H7 (cell line): ENCODE results near the gene DGKD. TPM values are rescaled to one million over a fixed set of nuclear protein-coding genes. Genes with fewer than 3 reads are reported as not detected.

Experiments
- DNase-seq: peaks from one replicate; pipeline ENCODE4 v3.0.0; 2012
- H3K27me3 ChIP-seq: 2 replicates; pipeline ENCODE4 v1.6.0; 2011; ENCODE audit warnings: mild to moderate bottlenecking, low read length; ENCODE audit not compliant: control insufficient read depth, insufficient read depth
- H3K36me3 ChIP-seq: replicated peaks from 2 replicates; pipeline ENCODE4 v1.5.1; 2011; ENCODE audit warnings: low read length; ENCODE audit not compliant: control insufficient read depth, insufficient read depth
- H3K4me3 ChIP-seq: 2 replicates; pipeline ENCODE4 v1.5.1; 2011; ENCODE audit warnings: low read depth, mild to moderate bottlenecking, control low read depth, low read length, moderate library complexity; ENCODE audit not compliant: insufficient read depth
- total RNA-seq: library from RNA; depleted of rRNA; stranded (reverse); fragments of >200 nt; shearing (Covaris generic); gene quantifications from 2 replicates; pipeline ENCODE4 v1.2.3, GENCODE V29; 2014

Gene DGKD
- total RNA-seq, 1 experiment from 2014 or later: 10.3 TPM

DNA sequence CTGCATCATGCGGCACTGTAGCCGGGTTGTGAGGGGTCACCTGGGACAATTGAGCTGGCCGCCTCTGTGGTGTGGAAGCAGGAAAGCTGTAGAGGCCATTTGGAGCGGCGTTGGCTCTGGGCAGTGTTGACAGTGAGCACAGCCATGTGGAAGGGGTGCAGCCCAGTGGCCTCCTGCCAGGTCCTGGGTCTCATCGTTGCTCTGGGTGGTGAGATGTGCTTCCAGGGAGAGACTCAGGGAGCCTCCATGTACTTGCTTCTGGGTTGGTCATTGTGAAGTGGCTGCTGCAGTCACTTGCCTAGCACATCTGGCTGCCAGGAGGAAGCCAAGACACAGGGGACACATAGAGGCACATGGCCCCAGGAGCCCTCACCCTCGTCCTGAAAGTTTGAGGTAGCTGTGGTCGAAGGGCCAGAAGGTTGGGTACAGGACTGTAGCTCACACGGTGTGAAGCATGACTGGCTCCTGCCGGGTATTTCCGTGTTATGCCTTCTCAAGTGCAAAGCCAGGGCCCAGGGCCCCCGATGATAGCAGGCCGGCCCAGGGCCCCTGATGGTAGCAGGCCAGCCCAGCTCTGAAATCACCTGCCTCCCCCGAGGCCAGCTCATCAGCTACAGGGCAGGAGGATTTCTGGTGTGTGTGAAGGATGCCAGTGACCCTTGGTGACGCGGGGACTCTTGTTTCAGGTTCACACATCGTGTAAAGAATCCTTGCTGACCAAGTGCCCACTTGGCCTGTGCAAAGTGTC is 82.6 kb downstream of the DGKD start:
- H3K4me3 ChIP-seq: no peak overlapping the region
- no peaks in the 10 kb centered on the region for H3K27me3 ChIP-seq
- peaks cover 1% of the 10 kb centered on the region for H3K36me3 ChIP-seq
- no peak for DNase-seq

DNA sequence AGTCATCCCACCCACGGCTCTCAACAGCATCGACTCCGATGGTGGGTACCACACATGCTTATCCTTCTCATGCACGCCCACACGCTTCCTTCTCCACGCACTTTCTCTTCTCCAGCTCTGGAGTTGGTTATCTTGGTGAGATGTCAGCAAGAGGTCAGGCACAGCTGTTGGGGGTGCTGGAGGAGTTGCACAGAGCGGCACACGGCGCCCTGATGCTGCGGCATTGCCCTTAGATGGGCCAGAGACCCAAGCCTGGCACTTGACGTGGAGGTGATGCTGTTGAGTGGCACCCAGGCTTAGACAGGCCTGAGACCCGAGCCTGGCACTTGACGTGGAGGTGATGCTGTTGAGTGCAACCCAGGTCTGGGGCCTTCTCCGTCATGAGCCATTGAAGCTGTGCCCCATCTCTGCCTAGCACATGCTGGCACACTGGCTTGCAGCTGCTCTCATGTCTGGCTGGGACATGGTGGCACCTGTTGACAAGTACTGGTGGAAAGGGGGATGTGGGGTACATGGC is 83.2 kb downstream of the DGKD start:
- Histone ChIP-seq H3K27me3 (no peaks in the 10 kb centered on the region), H3K4me3 (no peak overlapping the region), H3K36me3 (peaks cover 1% of the 10 kb centered on the region)
- DNase-seq: no peak

DNA sequence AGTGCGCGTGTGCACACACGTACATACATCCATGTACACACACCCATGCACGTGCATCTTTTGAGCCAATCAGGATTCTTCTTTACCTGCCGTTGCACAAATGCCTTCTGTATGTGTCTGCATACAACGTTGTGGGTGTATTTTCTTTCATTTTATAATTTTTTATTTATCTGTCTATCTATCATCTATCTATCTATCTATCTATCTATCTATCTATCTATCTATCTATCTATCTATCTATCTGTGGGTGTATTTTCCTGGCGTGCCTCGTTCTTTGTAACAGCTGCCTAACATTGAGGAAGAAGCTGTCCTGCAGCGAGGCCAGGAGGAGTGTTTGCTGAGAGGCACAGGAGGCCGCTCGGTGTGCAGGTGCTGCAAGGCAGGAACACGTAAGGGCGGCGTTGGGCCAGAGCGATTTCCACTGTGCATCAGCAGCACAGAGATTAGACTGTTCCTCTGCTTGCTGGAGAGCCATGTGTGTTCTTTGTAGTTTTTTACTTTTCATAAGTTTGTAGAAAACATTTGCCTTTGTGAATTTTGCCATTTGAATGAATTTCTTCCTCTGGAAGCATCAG is 84.4 kb downstream of the DGKD start:
- DNase-seq: no peak
- H3K36me3 ChIP-seq: peaks cover 1% of the 10 kb centered on the region
- no peaks in the 10 kb centered on the region for H3K27me3 ChIP-seq
- H3K4me3 ChIP-seq: no peak overlapping the region

DNA sequence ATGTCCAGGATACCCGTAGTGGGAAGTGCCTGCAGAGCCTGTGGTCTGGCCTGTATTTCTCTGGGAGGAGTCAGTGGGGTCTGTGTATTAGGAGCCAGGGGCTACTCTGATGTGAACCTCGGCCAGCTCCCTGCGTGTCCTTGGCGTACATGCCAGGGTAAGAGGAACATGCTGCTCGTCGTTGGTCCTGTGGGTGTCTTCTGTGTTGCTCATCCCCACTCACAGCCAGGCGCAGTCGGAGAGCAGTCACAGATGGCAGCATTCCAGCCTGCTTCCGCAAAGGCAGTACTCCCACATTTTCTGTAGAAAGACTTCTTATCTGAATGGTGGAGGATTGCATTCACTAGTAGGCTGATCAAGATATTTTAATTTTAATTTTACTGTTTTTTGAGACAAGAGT is 84.9 kb downstream of the DGKD start:
- Histone ChIP-seq H3K4me3 (no peak overlapping the region), H3K36me3 (peaks cover 1% of the 10 kb centered on the region), H3K27me3 (no peaks in the 10 kb centered on the region)
- DNase-seq: no peak

DNA sequence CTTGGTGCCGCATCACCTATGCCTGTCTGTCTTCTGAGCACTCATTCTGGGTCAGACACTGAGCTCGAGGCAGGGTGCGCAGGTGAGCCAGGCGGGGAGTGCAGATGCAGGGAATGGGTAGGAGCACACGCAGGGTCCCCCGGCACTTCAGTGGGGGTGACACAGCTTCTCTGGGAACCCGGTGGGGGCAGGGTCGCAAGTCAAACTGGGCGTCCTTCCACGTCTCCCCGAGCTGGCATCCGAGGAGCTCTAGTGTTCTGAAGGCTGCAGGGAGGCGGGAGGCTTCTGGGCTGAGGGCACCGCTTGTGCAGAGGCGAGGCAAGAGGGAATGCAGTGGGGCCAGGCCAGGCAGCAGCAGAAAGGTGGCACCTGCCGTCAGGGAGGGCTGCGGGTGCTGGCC is 86.0 kb downstream of the DGKD start:
- H3K36me3 ChIP-seq: peaks cover 1% of the 10 kb centered on the region
- DNase-seq: no peak
- H3K4me3 ChIP-seq: no peak overlapping the region
- no peaks in the 10 kb centered on the region for H3K27me3 ChIP-seq

DNA sequence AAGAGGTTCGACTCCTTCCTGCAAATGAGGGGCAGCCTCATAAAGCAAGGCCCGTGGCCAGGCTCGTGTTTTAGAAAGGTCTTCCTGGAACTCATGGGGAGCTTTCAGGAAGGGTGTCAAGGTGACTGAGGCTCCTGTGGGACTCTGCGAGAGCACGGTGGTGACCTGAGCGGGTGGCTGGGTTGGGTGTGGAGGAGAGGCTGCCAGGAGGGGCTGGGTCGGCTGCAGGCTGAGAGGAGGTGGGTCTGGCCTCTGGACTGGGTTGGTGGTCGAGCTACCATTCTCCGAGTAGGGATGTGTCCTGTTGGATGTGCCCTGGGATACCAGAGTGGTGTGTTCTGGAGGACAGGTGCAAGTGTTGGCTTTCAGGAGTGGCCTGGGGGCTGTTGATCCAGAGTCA is 86.4 kb downstream of the DGKD start:
- Histone ChIP-seq H3K4me3 (no peak overlapping the region), H3K27me3 (no peaks in the 10 kb centered on the region), H3K36me3 (peaks cover 1% of the 10 kb centered on the region)
- DNase-seq: no peak

DNA sequence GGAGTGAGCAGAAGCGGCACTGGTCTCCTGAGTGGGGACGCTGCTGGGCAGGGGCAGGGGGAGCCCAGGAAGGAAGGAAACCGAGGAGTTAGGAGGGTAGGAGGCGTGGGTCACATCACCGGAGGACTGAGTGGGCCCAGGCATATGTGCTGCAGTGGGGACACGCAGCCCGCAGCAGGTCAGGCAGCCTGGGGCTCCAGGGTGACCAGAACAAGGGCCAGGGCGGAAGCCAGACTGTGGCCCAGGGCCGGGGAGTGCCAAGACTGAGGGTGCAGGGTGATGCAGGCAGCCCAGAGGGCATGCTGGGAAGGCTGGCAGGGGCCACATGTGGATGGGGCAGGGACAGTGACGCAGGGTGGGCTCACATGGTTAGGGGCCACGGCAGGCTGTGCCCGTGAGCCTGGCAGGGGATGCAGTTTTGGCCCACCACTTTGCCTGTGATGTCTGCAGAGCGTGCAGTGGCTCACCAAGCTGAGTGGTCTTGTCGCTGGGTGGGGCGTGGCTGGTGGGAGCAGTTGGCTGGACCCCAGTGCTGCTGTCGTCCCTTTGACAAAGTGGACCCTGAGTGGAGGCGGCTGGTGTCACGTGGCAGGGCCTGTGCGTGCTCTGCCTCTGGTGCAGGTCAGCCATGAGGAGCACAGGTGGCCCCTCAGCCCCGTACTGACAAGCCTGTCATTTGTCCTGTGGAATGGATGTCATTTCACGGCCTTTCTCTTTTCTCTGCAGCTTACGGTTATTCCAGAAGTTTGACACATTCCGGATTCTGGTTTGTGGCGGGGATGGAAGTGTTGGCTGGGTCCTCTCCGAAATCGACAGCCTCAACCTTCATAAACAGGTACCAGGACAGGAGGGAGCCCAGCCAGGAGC is 87.1 kb downstream of the DGKD start:
- Histone ChIP-seq H3K4me3 (no peak overlapping the region), H3K36me3 (peaks cover 3% of the 10 kb centered on the region), H3K27me3 (no peaks in the 10 kb centered on the region)
- no peak for DNase-seq

DNA sequence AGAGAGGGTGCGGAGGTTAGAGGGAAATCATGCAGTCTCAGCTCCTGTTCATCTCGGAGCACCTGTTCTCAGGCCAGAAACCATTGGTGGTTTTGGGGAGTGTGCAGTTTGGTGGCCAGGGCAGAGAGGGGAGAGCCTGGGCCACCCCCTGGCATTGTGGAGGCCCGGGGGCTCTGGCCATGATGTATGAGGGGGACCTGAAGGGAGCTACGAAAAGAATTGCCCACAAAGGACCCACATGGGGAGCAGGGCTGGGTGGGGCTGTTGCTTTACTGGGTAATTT is 87.7 kb downstream of the DGKD start:
- peaks cover 3% of the 10 kb centered on the region for H3K36me3 ChIP-seq
- no peak for DNase-seq
- no peaks in the 10 kb centered on the region for H3K27me3 ChIP-seq
- no peak overlapping the region for H3K4me3 ChIP-seq

DNA sequence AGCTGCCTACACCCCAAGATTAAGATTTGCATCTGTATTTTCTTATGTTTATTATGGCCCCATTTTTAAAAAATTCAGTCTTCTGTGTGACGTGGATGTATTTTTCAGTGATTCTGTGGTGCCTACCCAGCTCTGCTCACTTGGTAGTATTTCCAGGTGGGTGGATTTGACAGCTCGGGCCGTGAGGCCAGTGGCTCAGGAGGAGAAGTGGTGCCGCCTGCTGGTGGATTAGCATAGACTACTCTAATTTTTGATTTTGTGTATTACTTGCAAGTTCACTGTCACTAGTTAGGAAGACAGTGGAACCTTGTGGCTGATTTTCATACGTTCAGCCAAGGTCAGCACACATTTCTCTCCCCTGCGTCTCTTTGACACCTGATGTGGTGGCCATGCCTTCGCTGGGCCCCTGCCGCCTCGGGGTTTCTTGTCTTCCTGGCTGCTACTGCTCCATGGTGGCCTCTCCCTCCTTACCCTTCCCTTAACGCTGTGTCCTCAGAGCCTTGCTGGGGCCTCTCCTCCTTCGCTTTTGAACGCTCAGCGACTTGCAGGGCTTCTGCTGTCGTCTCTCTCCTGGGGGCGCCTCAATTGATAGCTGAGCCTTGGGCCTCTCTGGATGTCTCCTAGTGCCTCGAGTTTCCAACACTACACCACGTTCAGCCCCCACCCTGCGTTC is 89.4 kb downstream of the DGKD start:
- peaks cover 2% of the 10 kb centered on the region for H3K36me3 ChIP-seq
- no peak overlapping the region for H3K4me3 ChIP-seq
- no peaks in the 10 kb centered on the region for H3K27me3 ChIP-seq
- peak; percentile 93 for DNase-seq

DNA sequence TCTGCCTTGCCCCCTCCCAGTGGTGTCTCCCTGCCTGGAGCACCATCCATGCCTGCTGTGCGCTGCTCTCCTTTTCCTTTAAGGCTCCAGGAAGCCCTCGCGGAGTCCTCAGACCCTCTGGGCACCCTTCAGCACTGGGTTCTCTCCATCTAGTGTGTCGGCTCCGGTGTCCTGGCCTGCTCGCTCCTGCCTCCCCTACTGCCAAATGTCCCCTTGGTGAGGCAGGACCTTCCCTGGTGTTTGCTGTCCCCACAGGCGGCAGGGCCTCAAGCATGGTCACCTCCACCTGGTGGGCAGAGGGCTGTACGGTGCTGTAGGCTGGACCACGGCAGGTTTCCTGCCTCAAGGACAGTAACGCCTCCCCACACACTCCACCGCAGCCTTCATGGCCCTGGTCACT is 90.2 kb downstream of the DGKD start:
- no peak for DNase-seq
- no peaks in the 10 kb centered on the region for H3K27me3 ChIP-seq
- peaks cover 4% of the 10 kb centered on the region for H3K36me3 ChIP-seq
- H3K4me3 ChIP-seq: no peak overlapping the region

DNA sequence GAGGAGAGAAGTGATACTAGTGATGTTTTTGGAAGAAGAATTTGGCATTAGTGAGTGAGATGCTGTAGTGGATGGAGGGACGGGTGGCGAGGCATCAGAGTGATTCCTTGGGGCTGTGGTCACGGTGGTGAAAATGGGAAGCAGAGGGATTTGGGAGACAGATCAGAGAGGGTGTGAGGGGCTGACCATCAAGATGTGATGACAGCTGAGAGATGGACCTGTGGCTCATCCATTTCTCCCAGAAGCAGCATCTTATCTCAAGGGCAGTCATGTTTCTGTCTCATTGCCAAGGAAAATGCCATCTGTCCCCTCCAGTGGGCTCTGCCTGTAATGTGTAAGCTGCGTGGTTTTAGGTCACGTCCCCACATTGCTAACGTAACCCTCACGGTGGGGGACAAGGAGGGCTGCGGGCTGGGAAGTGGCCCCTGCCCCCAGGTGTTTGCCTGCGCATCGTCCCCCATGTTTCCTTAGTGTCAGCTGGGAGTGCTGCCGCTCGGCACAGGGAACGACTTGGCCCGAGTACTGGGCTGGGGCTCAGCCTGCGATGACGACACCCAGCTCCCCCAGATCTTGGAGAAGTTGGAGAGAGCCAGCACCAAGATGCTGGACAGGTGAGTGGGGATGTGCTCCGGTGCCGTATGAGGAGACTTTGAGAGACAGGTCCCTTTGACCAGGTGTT is 91.0 kb downstream of the DGKD start:
- H3K4me3 ChIP-seq: no peak overlapping the region
- peaks cover 4% of the 10 kb centered on the region for H3K36me3 ChIP-seq
- no peaks in the 10 kb centered on the region for H3K27me3 ChIP-seq
- no peak for DNase-seq

DNA sequence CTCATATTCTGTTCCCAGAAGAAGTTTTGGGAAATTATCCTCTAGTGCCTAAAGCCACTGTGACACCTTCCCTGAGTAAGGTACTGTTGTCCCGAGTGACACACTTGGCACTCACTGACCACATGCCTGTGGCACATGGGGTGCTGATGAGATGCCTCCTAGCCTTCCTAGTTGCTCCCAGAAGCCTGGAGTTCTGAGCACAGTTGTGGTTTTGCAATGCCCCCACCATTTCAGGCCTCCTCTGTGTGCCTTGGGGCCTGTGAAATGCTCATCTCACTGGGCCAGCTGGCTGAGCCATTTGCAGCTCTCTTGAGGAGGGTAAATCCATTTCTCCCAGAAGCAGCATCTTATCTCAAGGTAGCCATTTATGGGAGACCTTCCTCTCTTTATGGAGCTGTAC is 91.8 kb downstream of the DGKD start:
- no peaks in the 10 kb centered on the region for H3K27me3 ChIP-seq
- H3K36me3 ChIP-seq: peaks cover 4% of the 10 kb centered on the region
- no peak for DNase-seq
- H3K4me3 ChIP-seq: no peak overlapping the region

DNA sequence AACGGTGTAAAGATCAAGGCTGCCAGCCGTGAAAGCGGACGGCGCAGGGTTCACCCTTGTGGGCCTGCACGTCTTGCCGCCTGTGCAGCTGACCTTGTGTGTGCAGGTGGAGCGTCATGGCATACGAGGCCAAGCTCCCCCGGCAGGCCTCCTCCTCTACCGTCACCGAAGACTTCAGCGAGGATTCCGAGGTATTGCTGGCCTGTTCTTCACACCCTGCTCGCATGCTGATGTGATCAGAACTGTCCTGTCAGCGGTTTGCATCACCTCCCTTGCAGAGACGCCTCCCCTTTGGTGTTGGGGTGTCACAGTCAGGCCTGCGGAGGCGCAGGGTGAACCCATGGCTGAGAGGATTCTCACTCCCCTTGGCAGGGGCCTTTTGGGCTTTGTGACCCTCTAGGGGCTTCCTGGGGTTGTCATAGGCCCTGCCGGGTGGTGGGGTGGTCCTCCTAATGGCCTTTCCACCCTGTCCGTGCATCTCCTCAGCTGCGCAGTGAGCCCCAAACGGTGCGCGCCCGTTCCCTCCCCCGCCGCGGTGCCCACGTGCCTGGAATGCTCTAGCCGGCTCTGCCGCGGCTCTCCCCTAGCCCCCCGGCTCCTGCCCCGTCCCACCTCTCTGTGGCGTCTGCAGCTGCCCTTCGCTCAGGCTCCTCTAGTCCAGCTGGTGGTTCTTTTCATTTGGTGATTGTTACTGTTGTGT is 92.5 kb downstream of the DGKD start:
- H3K4me3 ChIP-seq: no peak overlapping the region
- no peaks in the 10 kb centered on the region for H3K27me3 ChIP-seq
- no peak for DNase-seq
- H3K36me3 ChIP-seq: peaks cover 4% of the 10 kb centered on the region
